ENCODE data around the gene CXorf66. TPM values are rescaled to one million over a fixed set of nuclear protein-coding genes. Genes with fewer than 3 reads are reported as not detected.

CXorf66 gene
- total and polyA plus RNA-seq, 9 of the 15 experiments (the other 6 are each of a cell fraction or from before 2014, with no cell fraction given): not detected

- TF ChIP-seq MGA (IDR thresholded peaks at IDR 0.05): peak; percentile 57
- peak; percentile 26 to 46 for TF ChIP-seq E2F6 (IDR thresholded peaks at IDR 0.05; ENCODE audit: borderline replicate concordance in 1 of 2, extremely low read depth in 1 of 2, insufficient read depth in 1 of 2, insufficient read length in 1 of 2, low read depth in 1 of 2, low read length in 1 of 2, poor library complexity in 1 of 2, severe bottlenecking in 1 of 2)
- no peak for TF ChIP-seq ZNF586 (CRISPR knock-in tag; conservative IDR thresholded peaks at IDR 0.05)
- TF ChIP-seq NUFIP1 (IDR thresholded peaks at IDR 0.05; ENCODE audit: partially characterized antibody): no peak
- no peak for TF ChIP-seq CGGBP1 (CRISPR knock-in tag; IDR thresholded peaks at IDR 0.05)
- no peak for TF ChIP-seq RBM14 (IDR thresholded peaks at IDR 0.05; ENCODE audit: borderline replicate concordance, insufficient read depth, low read depth, low read length)
- no peak for TF ChIP-seq ELF2 (CRISPR knock-in tag; IDR thresholded peaks at IDR 0.05)
- no peak for TF ChIP-seq PYGO2 (tag; IDR thresholded peaks at IDR 0.05)
- TF ChIP-seq MTA1 (IDR thresholded peaks at IDR 0.05; ENCODE audit: borderline replicate concordance): no peak
- TF ChIP-seq NR4A1 (CRISPR knock-in tag; IDR thresholded peaks at IDR 0.05): no peak
- TF ChIP-seq NR4A1 (tag; IDR thresholded peaks at IDR 0.05): no peak
- no peak for TF ChIP-seq ZNF324 (CRISPR knock-in tag; IDR thresholded peaks at IDR 0.05)
- no peak for TF ChIP-seq ZNF165 (CRISPR knock-in tag; IDR thresholded peaks at IDR 0.05; ENCODE audit: borderline replicate concordance)
These were observed 32.2 kb downstream of the CXorf66 start, which contains the start of gene ATP11C (continued) for GRCh38 chrX:139932901-139933796.

Measured in K562 (cell line).